Measurements from ENCODE around the gene HADHB. TPM values are rescaled to one million over a fixed set of nuclear protein-coding genes. Genes with fewer than 3 reads are reported as not detected.

The HADHB gene
- total and polyA plus RNA-seq, 2 donors from 2014 or later: 132 to 232 TPM

DNA sequence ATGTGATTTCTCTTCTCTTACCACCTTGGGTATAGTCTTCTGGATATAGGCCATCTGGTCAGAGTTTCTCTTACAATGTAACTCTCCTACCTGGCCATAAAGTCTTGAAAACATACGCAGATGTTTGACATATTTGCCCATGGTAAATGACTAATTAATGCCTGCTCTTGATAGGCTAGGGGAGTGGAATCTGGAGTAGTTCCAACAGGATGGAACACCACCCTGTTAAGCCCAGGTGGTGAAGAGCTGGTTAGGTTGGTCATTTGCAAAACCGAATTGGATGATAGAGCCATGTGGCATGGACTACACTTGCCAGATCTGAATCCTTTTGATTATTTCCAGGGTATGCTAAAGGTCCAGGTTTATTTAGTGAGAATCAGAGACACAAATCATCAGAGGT, 36.5 kb downstream of the HADHB start:
- no peak for DNase-seq
- H3K4me3 ChIP-seq (ENCODE audit: low read length in 3 of 3): no peak overlapping the region
- no peaks in the 10 kb centered on the region for H3K27me3 ChIP-seq (ENCODE audit: control insufficient read depth, insufficient read depth, low read length)
- H3K36me3 ChIP-seq (ENCODE audit: control insufficient read depth in 2 of 3, insufficient read depth in 3 of 3, low read length in 3 of 3): peaks cover 2 to 57% (median 22%) of the 10 kb centered on the region in 3 donors
- H3K4me1 ChIP-seq (ENCODE audit: control insufficient read depth in 2 of 3, insufficient read depth in 2 of 3, low read depth in 1 of 3, low read length in 3 of 3): no peaks in the 10 kb centered on the region
- H3K9ac ChIP-seq (ENCODE audit: low read length in 3 of 3): no peak overlapping the region
- no peak for FAIRE-seq
- H3K27ac ChIP-seq (ENCODE audit: low read depth in 2 of 2, low read length in 2 of 2): no peak overlapping the region
- no peaks in the 10 kb centered on the region for H3K9me3 ChIP-seq (ENCODE audit: control insufficient read depth in 2 of 3, insufficient read depth in 1 of 3, low read length in 3 of 3)
- intact Hi-C loops (cut with DNase I): no loop called here
- TF ChIP-seq, protein P1, sequence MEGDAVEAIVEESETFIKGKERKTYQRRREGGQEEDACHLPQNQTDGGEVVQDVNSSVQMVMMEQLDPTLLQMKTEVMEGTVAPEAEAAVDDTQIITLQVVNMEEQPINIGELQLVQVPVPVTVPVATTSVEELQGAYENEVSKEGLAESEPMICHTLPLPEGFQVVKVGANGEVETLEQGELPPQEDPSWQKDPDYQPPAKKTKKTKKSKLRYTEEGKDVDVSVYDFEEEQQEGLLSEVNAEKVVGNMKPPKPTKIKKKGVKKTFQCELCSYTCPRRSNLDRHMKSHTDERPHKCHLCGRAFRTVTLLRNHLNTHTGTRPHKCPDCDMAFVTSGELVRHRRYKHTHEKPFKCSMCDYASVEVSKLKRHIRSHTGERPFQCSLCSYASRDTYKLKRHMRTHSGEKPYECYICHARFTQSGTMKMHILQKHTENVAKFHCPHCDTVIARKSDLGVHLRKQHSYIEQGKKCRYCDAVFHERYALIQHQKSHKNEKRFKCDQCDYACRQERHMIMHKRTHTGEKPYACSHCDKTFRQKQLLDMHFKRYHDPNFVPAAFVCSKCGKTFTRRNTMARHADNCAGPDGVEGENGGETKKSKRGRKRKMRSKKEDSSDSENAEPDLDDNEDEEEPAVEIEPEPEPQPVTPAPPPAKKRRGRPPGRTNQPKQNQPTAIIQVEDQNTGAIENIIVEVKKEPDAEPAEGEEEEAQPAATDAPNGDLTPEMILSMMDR (IDR thresholded peaks at IDR 0.05; ENCODE audit: borderline replicate concordance, extremely low read depth, insufficient read depth): no peak

GRCh38 chr2:26283606-26284005, 38.9 kb downstream of the HADHB start:
- DNase-seq: no peak
- FAIRE-seq: no peak
- H3K36me3 ChIP-seq (ENCODE audit: control insufficient read depth in 2 of 3, insufficient read depth in 3 of 3, low read length in 3 of 3): peaks cover 2 to 55% (median 22%) of the 10 kb centered on the region in 3 donors
- H3K9me3 ChIP-seq (ENCODE audit: control insufficient read depth in 2 of 3, insufficient read depth in 1 of 3, low read length in 3 of 3): no peaks in the 10 kb centered on the region
- TF ChIP-seq, protein P1 (IDR thresholded peaks at IDR 0.05; ENCODE audit: borderline replicate concordance, extremely low read depth, insufficient read depth): no peak
- no peaks in the 10 kb centered on the region for H3K4me1 ChIP-seq (ENCODE audit: control insufficient read depth in 2 of 3, insufficient read depth in 2 of 3, low read depth in 1 of 3, low read length in 3 of 3)
- H3K27ac ChIP-seq (ENCODE audit: low read depth in 2 of 2, low read length in 2 of 2): no peak overlapping the region
- intact Hi-C loops (cut with DNase I): no loop called here
- H3K4me3 ChIP-seq (ENCODE audit: low read length in 3 of 3): no peak overlapping the region
- no peak overlapping the region for H3K9ac ChIP-seq (ENCODE audit: low read length in 3 of 3)
- H3K27me3 ChIP-seq (ENCODE audit: control insufficient read depth, insufficient read depth, low read length): no peaks in the 10 kb centered on the region

DNA sequence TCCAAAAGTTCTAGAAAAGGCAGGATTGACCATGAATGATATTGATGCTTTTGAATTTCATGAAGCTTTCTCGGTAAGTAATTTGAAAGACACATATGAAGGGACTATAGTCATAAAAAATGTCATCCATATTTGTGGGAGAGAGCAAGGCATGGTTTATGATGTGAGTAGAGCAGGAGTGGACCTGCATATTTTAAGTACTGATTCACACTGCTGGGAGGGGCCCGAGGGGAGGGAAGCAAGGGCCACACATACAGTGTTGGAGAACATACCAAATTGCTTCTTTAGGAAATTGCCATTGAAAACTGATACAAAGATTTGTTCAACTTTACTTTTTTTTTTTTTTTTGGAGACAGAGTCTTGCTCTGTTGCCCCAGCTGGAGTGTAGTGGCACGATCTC, 39.4 kb downstream of the HADHB start:
- FAIRE-seq (no peak), DNase-seq (no peak)
- intact Hi-C loops (cut with DNase I): no loop called here
- Histone ChIP-seq H3K27me3 (ENCODE audit: control insufficient read depth, insufficient read depth, low read length) (no peaks in the 10 kb centered on the region), H3K4me3 (ENCODE audit: low read length in 3 of 3) (no peak overlapping the region), H3K27ac (ENCODE audit: low read depth in 2 of 2, low read length in 2 of 2) (no peak overlapping the region), H3K36me3 (ENCODE audit: control insufficient read depth in 2 of 3, insufficient read depth in 3 of 3, low read length in 3 of 3) (peaks cover 2 to 50% (median 17%) of the 10 kb centered on the region in 3 donors), H3K9ac (ENCODE audit: low read length in 3 of 3) (no peak overlapping the region), H3K9me3 (ENCODE audit: control insufficient read depth in 2 of 3, insufficient read depth in 1 of 3, low read length in 3 of 3) (no peaks in the 10 kb centered on the region), H3K4me1 (ENCODE audit: control insufficient read depth in 2 of 3, insufficient read depth in 2 of 3, low read depth in 1 of 3, low read length in 3 of 3) (no peaks in the 10 kb centered on the region)
- TF ChIP-seq, protein P1 (IDR thresholded peaks at IDR 0.05; ENCODE audit: borderline replicate concordance, extremely low read depth, insufficient read depth): no peak

DNA sequence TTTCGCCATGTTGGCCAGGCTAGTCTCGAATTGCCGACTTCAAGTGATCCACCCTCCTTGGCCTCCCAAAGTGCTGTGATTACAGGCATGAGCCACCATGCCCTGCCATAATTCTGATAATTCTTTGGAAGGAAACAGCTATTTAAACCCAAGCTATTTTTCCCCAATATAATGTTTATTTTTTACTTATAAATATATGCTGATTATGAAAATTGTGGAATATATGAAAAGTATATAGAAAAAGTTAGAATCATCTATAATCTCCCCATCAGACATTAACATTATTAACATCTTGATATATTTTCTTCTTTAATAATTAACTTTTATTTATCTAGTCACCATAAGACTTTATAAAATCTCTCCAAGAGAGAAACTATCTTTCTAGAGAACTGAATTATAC, 41.2 kb downstream of the HADHB start:
- Histone ChIP-seq H3K4me3 (ENCODE audit: low read length in 3 of 3) (no peak overlapping the region), H3K27ac (ENCODE audit: low read depth in 2 of 2, low read length in 2 of 2) (no peak overlapping the region), H3K4me1 (ENCODE audit: control insufficient read depth in 2 of 3, insufficient read depth in 2 of 3, low read depth in 1 of 3, low read length in 3 of 3) (no peaks in the 10 kb centered on the region), H3K9ac (ENCODE audit: low read length in 3 of 3) (no peak overlapping the region), H3K27me3 (ENCODE audit: control insufficient read depth, insufficient read depth, low read length) (no peaks in the 10 kb centered on the region), H3K9me3 (ENCODE audit: control insufficient read depth in 2 of 3, insufficient read depth in 1 of 3, low read length in 3 of 3) (no peaks in the 10 kb centered on the region), H3K36me3 (ENCODE audit: control insufficient read depth in 2 of 3, insufficient read depth in 3 of 3, low read length in 3 of 3) (peaks cover 2 to 37% (median 12%) of the 10 kb centered on the region in 3 donors)
- DNase-seq: no peak
- intact Hi-C loops (cut with DNase I): no loop called here
- TF ChIP-seq, protein P1 (IDR thresholded peaks at IDR 0.05; ENCODE audit: borderline replicate concordance, extremely low read depth, insufficient read depth): no peak
- peak; percentile 27 for FAIRE-seq
